ENCODE measurements around the gene RFWD3. TPM values are rescaled to one million over a fixed set of nuclear protein-coding genes. Genes with fewer than 3 reads are reported as not detected.
A peak's percentile ranks its signal among the peaks of the same experiment; 100 is the strongest.

The RFWD3 gene
- total RNA-seq, 1 donor from 2014 or later, result 25.9 TPM

DNA sequence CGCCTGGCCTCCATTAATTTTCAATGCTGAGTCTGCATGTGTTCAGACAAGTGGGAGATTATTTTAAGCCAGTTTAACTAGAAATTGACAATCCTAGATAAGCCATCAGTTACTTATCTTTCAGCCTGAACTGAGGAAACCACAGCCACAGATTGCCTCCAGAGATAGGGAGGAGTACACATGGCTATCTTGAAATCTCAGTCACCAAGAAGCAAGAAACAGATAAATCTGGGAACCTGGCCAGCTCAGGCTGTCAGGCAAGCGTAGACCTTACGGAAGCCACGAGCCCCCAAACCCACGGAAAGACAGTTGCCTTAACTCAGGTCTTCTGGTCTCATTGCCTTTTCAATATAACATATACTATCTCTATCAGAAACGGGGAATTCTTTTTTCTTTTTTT is 57.7 kb downstream of the RFWD3 start:
- TF ChIP-seq, protein P1, sequence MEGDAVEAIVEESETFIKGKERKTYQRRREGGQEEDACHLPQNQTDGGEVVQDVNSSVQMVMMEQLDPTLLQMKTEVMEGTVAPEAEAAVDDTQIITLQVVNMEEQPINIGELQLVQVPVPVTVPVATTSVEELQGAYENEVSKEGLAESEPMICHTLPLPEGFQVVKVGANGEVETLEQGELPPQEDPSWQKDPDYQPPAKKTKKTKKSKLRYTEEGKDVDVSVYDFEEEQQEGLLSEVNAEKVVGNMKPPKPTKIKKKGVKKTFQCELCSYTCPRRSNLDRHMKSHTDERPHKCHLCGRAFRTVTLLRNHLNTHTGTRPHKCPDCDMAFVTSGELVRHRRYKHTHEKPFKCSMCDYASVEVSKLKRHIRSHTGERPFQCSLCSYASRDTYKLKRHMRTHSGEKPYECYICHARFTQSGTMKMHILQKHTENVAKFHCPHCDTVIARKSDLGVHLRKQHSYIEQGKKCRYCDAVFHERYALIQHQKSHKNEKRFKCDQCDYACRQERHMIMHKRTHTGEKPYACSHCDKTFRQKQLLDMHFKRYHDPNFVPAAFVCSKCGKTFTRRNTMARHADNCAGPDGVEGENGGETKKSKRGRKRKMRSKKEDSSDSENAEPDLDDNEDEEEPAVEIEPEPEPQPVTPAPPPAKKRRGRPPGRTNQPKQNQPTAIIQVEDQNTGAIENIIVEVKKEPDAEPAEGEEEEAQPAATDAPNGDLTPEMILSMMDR (IDR thresholded peaks at IDR 0.05; ENCODE audit: insufficient read depth, low read length, poor library complexity, severe bottlenecking), result no peak
- Histone ChIP-seq H3K4me3 (ENCODE audit: low read depth, low read length) (no peak overlapping the region), H3K27me3 (ENCODE audit: control insufficient read depth, insufficient read depth, low read length) (no peaks in the 10 kb centered on the region), H3K36me3 (ENCODE audit: control insufficient read depth, insufficient read depth, low read length) (no peaks in the 10 kb centered on the region)
- DNase-seq (ENCODE audit: low read depth), result no peak

DNA sequence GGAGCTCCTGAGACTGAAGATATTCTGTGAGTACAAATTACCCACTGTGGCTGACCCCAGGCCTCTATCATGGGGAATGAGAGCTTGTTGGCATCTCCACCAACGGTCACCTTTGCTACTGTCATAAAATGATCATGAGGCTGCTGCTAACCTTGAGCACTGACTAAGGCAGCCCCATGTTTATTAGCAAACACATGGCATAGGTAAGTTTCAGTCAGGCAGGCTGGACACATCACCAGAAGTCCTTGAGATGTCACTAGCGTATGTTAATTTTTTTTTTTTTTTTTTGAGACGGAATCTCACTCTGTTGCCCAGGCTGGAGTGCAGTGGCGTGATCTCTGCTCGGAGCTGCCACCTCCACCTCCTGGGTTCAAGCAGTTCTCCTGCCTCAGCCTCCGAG is 58.3 kb downstream of the RFWD3 start:
- no peak for DNase-seq (ENCODE audit: low read depth)
- Histone ChIP-seq H3K27me3 (ENCODE audit: control insufficient read depth, insufficient read depth, low read length) (no peaks in the 10 kb centered on the region), H3K36me3 (ENCODE audit: control insufficient read depth, insufficient read depth, low read length) (no peaks in the 10 kb centered on the region), H3K4me3 (ENCODE audit: low read depth, low read length) (no peak overlapping the region)
- TF ChIP-seq, protein P1 (IDR thresholded peaks at IDR 0.05; ENCODE audit: insufficient read depth, low read length, poor library complexity, severe bottlenecking), result no peak

DNA sequence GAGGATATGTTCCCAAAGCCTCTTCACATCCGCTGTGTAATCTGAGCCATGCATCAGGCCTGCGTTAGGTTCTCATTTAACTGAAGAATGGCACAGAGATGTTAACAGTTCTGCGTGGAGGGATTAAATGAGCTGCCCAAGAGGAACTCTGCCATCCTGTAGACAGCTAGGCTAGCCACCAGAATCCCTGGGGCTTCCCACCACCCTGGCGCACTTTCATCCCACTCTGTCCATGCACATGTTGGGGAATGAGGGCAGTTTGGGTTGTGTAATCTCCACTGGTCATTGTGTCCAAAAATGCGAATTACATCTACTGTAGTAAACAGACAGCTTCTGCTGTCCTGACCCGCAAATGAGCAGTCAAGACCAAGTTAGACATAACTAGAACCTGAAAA is 58.7 kb downstream of the RFWD3 start:
- no peaks in the 10 kb centered on the region for H3K27me3 ChIP-seq (ENCODE audit: control insufficient read depth, insufficient read depth, low read length)
- H3K4me3 ChIP-seq (ENCODE audit: low read depth, low read length), result no peak overlapping the region
- TF ChIP-seq, protein P1 (IDR thresholded peaks at IDR 0.05; ENCODE audit: insufficient read depth, low read length, poor library complexity, severe bottlenecking), result no peak
- H3K36me3 ChIP-seq (ENCODE audit: control insufficient read depth, insufficient read depth, low read length), result no peaks in the 10 kb centered on the region
- DNase-seq (ENCODE audit: low read depth), result no peak

DNA sequence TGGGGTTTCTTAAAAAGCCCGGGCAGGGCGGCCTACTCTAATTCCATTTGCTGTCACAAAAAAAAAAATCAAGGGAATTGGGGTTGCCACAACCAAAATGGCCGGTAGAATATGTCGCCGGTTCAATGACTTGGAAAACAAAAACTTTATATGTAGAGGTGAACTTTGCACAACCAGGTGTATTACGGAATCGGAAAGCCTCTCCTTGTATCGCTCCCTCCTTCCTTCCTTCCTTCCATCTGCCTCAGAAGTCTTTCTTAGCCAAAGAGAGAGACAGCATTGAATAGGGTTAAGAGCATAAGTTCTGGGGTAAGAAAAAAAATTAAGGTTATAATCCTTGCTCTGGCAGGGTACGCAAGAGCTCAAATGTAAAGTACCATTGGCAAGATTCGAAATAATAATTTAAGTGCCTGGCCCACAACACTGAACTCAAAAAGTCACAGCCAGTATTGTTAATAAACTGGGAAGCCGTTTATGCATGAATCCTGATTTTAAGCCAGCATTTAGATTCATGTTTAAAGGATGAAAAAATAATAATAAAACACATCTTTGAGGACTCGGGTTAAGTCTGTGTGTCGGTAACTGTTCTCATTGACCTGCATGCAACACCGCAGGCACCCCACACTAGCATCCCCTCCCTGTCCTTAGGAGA is 59.2 kb downstream of the RFWD3 start:
- Histone ChIP-seq H3K4me3 (ENCODE audit: low read depth, low read length) (peak overlapping the region; percentile 77), H3K27me3 (ENCODE audit: control insufficient read depth, insufficient read depth, low read length) (no peaks in the 10 kb centered on the region), H3K36me3 (ENCODE audit: control insufficient read depth, insufficient read depth, low read length) (no peaks in the 10 kb centered on the region)
- DNase-seq (ENCODE audit: low read depth), result no peak
- TF ChIP-seq, protein P1 (IDR thresholded peaks at IDR 0.05; ENCODE audit: insufficient read depth, low read length, poor library complexity, severe bottlenecking), result no peak

DNA sequence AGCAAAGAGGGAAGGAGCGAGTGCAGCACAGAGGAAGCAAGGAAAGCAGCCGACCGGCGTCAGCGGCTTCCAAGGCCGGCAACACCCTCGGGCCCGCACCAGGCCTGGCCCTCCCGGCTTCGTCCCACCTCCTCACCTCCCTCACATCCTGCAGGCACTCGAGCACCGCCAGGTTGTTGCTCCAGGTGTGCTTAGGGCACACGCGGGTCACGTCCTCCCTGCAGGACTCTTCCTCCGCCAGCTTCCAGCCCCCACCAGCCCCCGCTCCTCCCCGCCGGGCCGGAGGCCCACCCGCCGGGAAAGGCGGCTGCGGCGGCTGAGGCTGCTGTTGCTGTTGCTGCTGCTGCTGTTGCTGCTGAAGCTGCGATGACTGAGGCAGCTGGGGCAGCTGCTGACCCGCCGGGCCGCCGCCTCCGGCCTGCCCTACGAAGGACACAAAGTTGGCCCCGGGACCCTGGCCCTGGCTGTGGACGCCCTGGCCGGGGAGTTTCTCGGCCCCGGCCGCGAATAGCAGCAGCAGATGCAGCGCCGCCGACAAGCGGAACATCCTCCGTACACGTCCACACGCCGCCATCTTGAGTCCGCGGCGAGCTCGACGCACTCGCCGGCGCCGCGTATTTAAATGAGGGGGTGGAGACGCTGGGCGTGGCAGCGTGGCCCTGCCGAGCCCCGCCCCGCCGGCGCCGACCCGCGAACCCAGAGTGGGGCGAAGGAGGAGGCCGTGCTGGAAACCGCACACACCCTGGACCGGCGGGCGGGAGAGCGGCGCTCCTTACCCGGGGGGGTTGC is 60.0 kb downstream of the RFWD3 start, which contains the start of gene GLG1:
Gene GLG1 (minus strand): TSS at position 594 of the 789 bp plus-strand sequence. CDS start 20 bp downstream, at position 574.
- Histone ChIP-seq H3K4me3 (ENCODE audit: low read depth, low read length) (peak within 1 kb of the TSS; percentile 77), H3K36me3 (ENCODE audit: control insufficient read depth, insufficient read depth, low read length) (no peaks in the 10 kb centered on the region), H3K27me3 (ENCODE audit: control insufficient read depth, insufficient read depth, low read length) (no peaks in the 10 kb centered on the region)
- TF ChIP-seq, protein P1 (IDR thresholded peaks at IDR 0.05; ENCODE audit: insufficient read depth, low read length, poor library complexity, severe bottlenecking), result no peak
- peak; percentile 41 for DNase-seq (ENCODE audit: low read depth)

Data from kidney epithelial cell (primary cell).